Sigmoid colon (tissue), 7 donors: Measurements from ENCODE around the gene LRRC63. TPM values are rescaled to one million over a fixed set of nuclear protein-coding genes. Genes with fewer than 3 reads are reported as not detected.

ENCODE experiments used
- DNase-seq: peaks from one replicate; pipeline ENCODE4 v3.0.0-alpha.2; 2019
- H3K27ac ChIP-seq, 4 donors: fragments of 200-600 bp; sonication (generic); one replicate each; pipeline ENCODE4 v1.5.1; 2016 to 2019; ENCODE audit warnings: mild to moderate bottlenecking in 1 of 4
- H3K27me3 ChIP-seq, 3 donors: fragments of 200-600 bp; sonication (generic); one replicate each; pipeline ENCODE4 v1.5.1; 2019; ENCODE audit warnings: mild to moderate bottlenecking in 1 of 3
- H3K36me3 ChIP-seq, 4 donors: fragments of 200-600 bp; sonication (generic); one replicate each; pipeline ENCODE4 v1.5.1; 2016 to 2019
- H3K4me1 ChIP-seq, 4 donors: fragments of 200-600 bp; sonication (generic); one replicate each; pipeline ENCODE4 v1.5.1; 2017 to 2019
- H3K4me3 ChIP-seq, 4 donors: fragments of 200-600 bp; sonication (generic); one replicate each; pipeline ENCODE4 v1.5.1; 2017 to 2019; ENCODE audit warnings: mild to moderate bottlenecking in 2 of 4, moderate library complexity in 1 of 4
- H3K9me3 ChIP-seq, 4 donors: fragments of 200-600 bp in 3 of 4; sonication (generic) in 3 of 4; one replicate each; pipeline versions ENCODE4 v1.5.1 to v1.6.1; 2013 to 2019
- EP300 ChIP-seq, 4 donors: sonication (generic); formaldehyde crosslinking; IDR thresholded peaks; one replicate each; pipeline ENCODE4 v1.6.1; 2017; ENCODE audit warnings: antibody characterized with exemption in 4 of 4
- POLR2A ChIP-seq, 2 donors: fragments of 450-650 bp; IDR thresholded peaks; one replicate each; pipeline ENCODE4 v1.6.1; 2016; ENCODE audit warnings: antibody characterized with exemption in 2 of 2, mild to moderate bottlenecking in 2 of 2, moderate library complexity in 2 of 2
- POLR2AphosphoS5 ChIP-seq, 4 donors: sonication (generic); formaldehyde crosslinking; IDR thresholded peaks; one replicate each; pipeline ENCODE4 v1.6.1; 2017; ENCODE audit warnings: antibody characterized with exemption in 4 of 4
- WGBS, 2 donors: extraction: QIAGEN DNeasy Blood & Tissue Kit; methylation state at CpG; one replicate each; pipeline ENCODE4 v1.1.7; 2013; 5-methylcytosine and 5-hydroxymethylcytosine counted together
- intact Hi-C: fragments of 100-400 bp; cut with DNase I; formaldehyde crosslinking; loops from one replicate; pipeline ENCODE4 v1.15.1; 2023
- polyA plus RNA-seq, 3 donors: library from polyadenylated mRNA; stranded (reverse); fragments of 200-250 nt; gene quantifications; one replicate each; pipeline ENCODE4 v1.2.3, GENCODE V29; 2013
- total RNA-seq, 4 donors: library from RNA; depleted of rRNA; stranded (reverse); fragments of >200 nt; gene quantifications; one replicate each; pipeline ENCODE4 v1.1.0, GENCODE V29; 2016
- TF ChIP-seq, protein P1 (sequence below), 4 experiments: fragments of 450-650 bp in 3 of 4; fragments of 200-600 bp in 1 of 4; IDR thresholded peaks; one replicate each; pipeline ENCODE4 v1.5.1; 2016 to 2019; ENCODE audit warnings: antibody characterized with exemption in 4 of 4, mild to moderate bottlenecking in 3 of 4, moderate library complexity in 2 of 4
- donor health status: healthy with polysubstance abuse.
- donor health status: Bipolar disorder and iron deficiency.
- donor health status: healthy.

LRRC63 gene
- total and polyA plus RNA-seq, 7 donors: not detected

- no peak for DNase-seq
- TF ChIP-seq, protein P1, sequence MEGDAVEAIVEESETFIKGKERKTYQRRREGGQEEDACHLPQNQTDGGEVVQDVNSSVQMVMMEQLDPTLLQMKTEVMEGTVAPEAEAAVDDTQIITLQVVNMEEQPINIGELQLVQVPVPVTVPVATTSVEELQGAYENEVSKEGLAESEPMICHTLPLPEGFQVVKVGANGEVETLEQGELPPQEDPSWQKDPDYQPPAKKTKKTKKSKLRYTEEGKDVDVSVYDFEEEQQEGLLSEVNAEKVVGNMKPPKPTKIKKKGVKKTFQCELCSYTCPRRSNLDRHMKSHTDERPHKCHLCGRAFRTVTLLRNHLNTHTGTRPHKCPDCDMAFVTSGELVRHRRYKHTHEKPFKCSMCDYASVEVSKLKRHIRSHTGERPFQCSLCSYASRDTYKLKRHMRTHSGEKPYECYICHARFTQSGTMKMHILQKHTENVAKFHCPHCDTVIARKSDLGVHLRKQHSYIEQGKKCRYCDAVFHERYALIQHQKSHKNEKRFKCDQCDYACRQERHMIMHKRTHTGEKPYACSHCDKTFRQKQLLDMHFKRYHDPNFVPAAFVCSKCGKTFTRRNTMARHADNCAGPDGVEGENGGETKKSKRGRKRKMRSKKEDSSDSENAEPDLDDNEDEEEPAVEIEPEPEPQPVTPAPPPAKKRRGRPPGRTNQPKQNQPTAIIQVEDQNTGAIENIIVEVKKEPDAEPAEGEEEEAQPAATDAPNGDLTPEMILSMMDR (IDR thresholded peaks at IDR 0.05): no peak
- no peak for TF ChIP-seq POLR2AphosphoS5 (IDR thresholded peaks at IDR 0.05)
- TF ChIP-seq EP300 (IDR thresholded peaks at IDR 0.05): no peak
- TF ChIP-seq POLR2A (IDR thresholded peaks at IDR 0.05): no peak
- Histone ChIP-seq H3K4me3 (no peak overlapping the region), H3K36me3 (no peaks in the 10 kb centered on the region), H3K27me3 (no peaks in the 10 kb centered on the region), H3K4me1 (no peaks in the 10 kb centered on the region), H3K27ac (no peak overlapping the region), H3K9me3 (no peaks in the 10 kb centered on the region)
- intact Hi-C loops: no loop called here
- 90 to 92% methylated on average over 3 of the region's 3 CpGs for WGBS, 2 donors
These were observed 92.8 kb downstream of the LRRC63 start for GRCh38 chr13:46304546-46304945.

GRCh38 chr13:46307554-46307953 is 95.8 kb downstream of the LRRC63 start:
- no peak for DNase-seq
- 92 to 93% methylated on average over 1 of the region's 1 CpG for WGBS, 2 donors
- H3K36me3 ChIP-seq: no peaks in the 10 kb centered on the region
- intact Hi-C loops: no loop called here
- H3K9me3 ChIP-seq: no peaks in the 10 kb centered on the region
- TF ChIP-seq, protein P1 (IDR thresholded peaks at IDR 0.05): no peak
- TF ChIP-seq POLR2AphosphoS5 (IDR thresholded peaks at IDR 0.05) (no peak), EP300 (IDR thresholded peaks at IDR 0.05) (no peak), POLR2A (IDR thresholded peaks at IDR 0.05) (no peak)
- no peaks in the 10 kb centered on the region for H3K27me3 ChIP-seq
- H3K4me1 ChIP-seq: no peaks in the 10 kb centered on the region
- no peak overlapping the region for H3K27ac ChIP-seq
- no peak overlapping the region for H3K4me3 ChIP-seq

GRCh38 chr13:46310066-46310465 is 98.3 kb downstream of the LRRC63 start:
- H3K27ac ChIP-seq: no peak overlapping the region
- no peak overlapping the region for H3K4me3 ChIP-seq
- WGBS, 2 donors: 79 to 82% methylated on average over 1 of the region's 1 CpG
- TF ChIP-seq EP300 (IDR thresholded peaks at IDR 0.05) (no peak), POLR2AphosphoS5 (IDR thresholded peaks at IDR 0.05) (no peak), POLR2A (IDR thresholded peaks at IDR 0.05) (no peak)
- TF ChIP-seq, protein P1 (IDR thresholded peaks at IDR 0.05): no peak
- no peaks in the 10 kb centered on the region for H3K9me3 ChIP-seq
- no peaks in the 10 kb centered on the region for H3K36me3 ChIP-seq
- intact Hi-C loops: no loop called here
- DNase-seq: no peak
- no peaks in the 10 kb centered on the region for H3K27me3 ChIP-seq
- H3K4me1 ChIP-seq: no peaks in the 10 kb centered on the region

DNA sequence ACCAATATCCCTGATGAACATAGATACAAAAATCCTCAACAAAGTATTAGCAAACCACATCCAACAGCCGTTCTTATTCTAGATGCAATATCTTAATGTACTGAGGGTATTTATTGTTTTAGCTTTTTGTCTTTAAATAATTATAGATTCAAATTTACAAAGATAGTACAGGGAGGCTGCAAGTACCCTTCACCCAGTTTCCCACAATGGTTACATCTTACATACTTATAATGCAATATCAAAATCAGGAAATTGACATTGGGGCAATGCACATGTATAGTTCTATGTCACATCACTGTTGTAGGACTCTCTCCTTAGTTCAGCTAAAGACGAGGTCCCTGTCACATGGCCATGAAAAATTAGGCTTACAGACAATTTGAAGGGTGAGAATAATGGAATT is 99.5 kb downstream of the LRRC63 start:
- Histone ChIP-seq H3K9me3 (no peaks in the 10 kb centered on the region), H3K4me1 (no peaks in the 10 kb centered on the region), H3K4me3 (no peak overlapping the region), H3K36me3 (no peaks in the 10 kb centered on the region), H3K27ac (no peak overlapping the region), H3K27me3 (no peaks in the 10 kb centered on the region)
- no peak for DNase-seq
- WGBS, 2 donors: 94 to 97% methylated on average over 2 of the region's 2 CpGs
- TF ChIP-seq EP300 (IDR thresholded peaks at IDR 0.05) (no peak), POLR2AphosphoS5 (IDR thresholded peaks at IDR 0.05) (no peak), POLR2A (IDR thresholded peaks at IDR 0.05) (no peak)
- TF ChIP-seq, protein P1 (IDR thresholded peaks at IDR 0.05): no peak
- intact Hi-C loops: no loop called here

DNA sequence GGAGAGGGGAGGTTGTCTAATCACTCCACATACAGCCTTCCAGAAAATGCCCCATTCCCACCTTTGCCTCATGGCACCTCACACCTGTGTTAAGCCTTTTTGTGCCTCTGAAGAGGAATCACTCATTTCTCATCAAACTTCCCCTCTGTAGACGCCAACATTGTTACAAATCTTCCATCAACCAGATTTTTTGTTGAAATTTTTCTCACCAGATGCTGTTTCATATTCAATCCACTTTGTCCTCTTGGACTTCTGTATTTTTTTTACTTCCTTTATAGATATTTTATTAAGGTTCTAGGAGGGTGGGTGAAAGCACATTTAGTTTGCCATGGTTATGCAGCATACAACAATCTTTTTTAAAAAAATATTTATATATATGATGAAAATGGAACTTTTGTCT is 101.3 kb downstream of the LRRC63 start:
- DNase-seq: no peak
- TF ChIP-seq, protein P1 (IDR thresholded peaks at IDR 0.05): no peak
- no peak for TF ChIP-seq EP300 (IDR thresholded peaks at IDR 0.05)
- WGBS, 2 donors: 83 to 89% methylated on average over 1 of the region's 1 CpG
- Histone ChIP-seq H3K9me3 (no peaks in the 10 kb centered on the region), H3K36me3 (no peaks in the 10 kb centered on the region), H3K4me3 (no peak overlapping the region), H3K4me1 (no peaks in the 10 kb centered on the region), H3K27me3 (no peaks in the 10 kb centered on the region), H3K27ac (no peak overlapping the region)
- intact Hi-C loops: no loop called here
